Activated naive CD4-positive, alpha-beta T cell (primary cell): Measurements from ENCODE around the gene PDE4D.

Source experiments
- DNase-seq, 4 experiments: peaks; one replicate each; lab custom pipeline; 2025; lab: John Stamatoyannopoulos, UW

The PDE4D gene

GRCh38 chr5:59174248-59174844 lies 719.2 kb downstream of the PDE4D start:
- no peak for DNase-seq

- DNase-seq = no peak
Observed at GRCh38 chr5:59173578-59173977, 719.9 kb downstream of the PDE4D start.

- DNase-seq = no peak
Observed at GRCh38 chr5:59171131-59171530, 722.4 kb downstream of the PDE4D start.

- DNase-seq = no peak
Observed at GRCh38 chr5:59169768-59170150, 723.8 kb downstream of the PDE4D start.

- no peak for DNase-seq
Observed at GRCh38 chr5:59169081-59169767, 724.3 kb downstream of the PDE4D start.

- no peak for DNase-seq
Observed at GRCh38 chr5:59168067-59168466, 725.5 kb downstream of the PDE4D start.

GRCh38 chr5:59164041-59164830 lies 729.3 kb downstream of the PDE4D start:
- no peak for DNase-seq

GRCh38 chr5:59161221-59162105 lies 732.1 kb downstream of the PDE4D start:
- DNase-seq = no peak

- no peak for DNase-seq
Observed at GRCh38 chr5:59158637-59159391, 734.7 kb downstream of the PDE4D start.

GRCh38 chr5:59158165-59158564 lies 735.4 kb downstream of the PDE4D start:
- no peak for DNase-seq

GRCh38 chr5:59157068-59157467 lies 736.5 kb downstream of the PDE4D start:
- DNase-seq = no peak

- DNase-seq = no peak
Observed at GRCh38 chr5:59152701-59153245, 740.8 kb downstream of the PDE4D start.

- DNase-seq = no peak
Observed at GRCh38 chr5:59151162-59151889, 742.2 kb downstream of the PDE4D start.

- no peak for DNase-seq
Observed at GRCh38 chr5:59149827-59150226, 743.7 kb downstream of the PDE4D start.

- no peak for DNase-seq
Observed at GRCh38 chr5:59149271-59149670, 744.3 kb downstream of the PDE4D start.

GRCh38 chr5:59146729-59147128 lies 746.8 kb downstream of the PDE4D start:
- no peak for DNase-seq

- DNase-seq = no peak
Observed at GRCh38 chr5:59143926-59144333, 749.6 kb downstream of the PDE4D start.

GRCh38 chr5:59142927-59143326 lies 750.6 kb downstream of the PDE4D start:
- no peak for DNase-seq

- DNase-seq = no peak
Observed at GRCh38 chr5:59142138-59142537, 751.4 kb downstream of the PDE4D start.

GRCh38 chr5:59140133-59140532 lies 753.4 kb downstream of the PDE4D start:
- no peak for DNase-seq
